DND-41 (cell line): ENCODE results near the gene LGR4.

Experiments
- ATAC-seq: fragments of 200-7000 bp; cut with Tn5 transposase; 3 replicates; pipeline ENCODE4 v1.9.1; 2021; ENCODE audit warnings: low read depth; ENCODE audit not compliant: insufficient read depth
- DNase-seq: peaks from one replicate; pipeline ENCODE4 v3.0.0-alpha.2; 2020
- H2AFZ ChIP-seq: 2 replicates; pipeline ENCODE4 v1.6.0; 2012; ENCODE audit warnings: low read depth, low read length
- H3K27ac ChIP-seq: 2 replicates; pipeline ENCODE4 v1.5.1; 2012; ENCODE audit warnings: low read length, inconsistent platforms
- H3K27me3 ChIP-seq: fragments of 200-600 bp; sonication (generic); 2 replicates; pipeline ENCODE4 v1.6.0; 2012; ENCODE audit warnings: low read length, mild to moderate bottlenecking, inconsistent platforms; ENCODE audit not compliant: insufficient read depth, poor library complexity
- H3K36me3 ChIP-seq: 2 replicates; pipeline ENCODE4 v1.5.1; 2012; ENCODE audit warnings: low read length, inconsistent platforms; ENCODE audit not compliant: insufficient read depth
- H3K4me1 ChIP-seq: 2 replicates; pipeline ENCODE4 v1.5.1; 2012; ENCODE audit warnings: mild to moderate bottlenecking, low read length; ENCODE audit not compliant: insufficient read depth
- H3K4me2 ChIP-seq: 2 replicates; pipeline ENCODE4 v1.6.0; 2012; ENCODE audit warnings: mild to moderate bottlenecking, moderate library complexity, low read length, inconsistent platforms; ENCODE audit not compliant: insufficient read depth
- H3K4me3 ChIP-seq, 2 experiments: fragments of 200-600 bp in 1 of 2; shearing (Covaris generic) in 1 of 2; 2 replicates each; pipeline ENCODE4 v1.5.1; 2012 to 2016; ENCODE audit warnings: inconsistent platforms in 2 of 2, low read length in 2 of 2, mild to moderate bottlenecking in 2 of 2, low read depth in 1 of 2, moderate library complexity in 1 of 2
- H3K79me2 ChIP-seq: 2 replicates; pipeline ENCODE4 v1.6.0; 2012; ENCODE audit warnings: low read length, inconsistent platforms; ENCODE audit not compliant: insufficient read depth
- H3K9ac ChIP-seq: 2 replicates; pipeline ENCODE4 v1.6.0; 2012; ENCODE audit warnings: low read depth, mild to moderate bottlenecking, inconsistent platforms, low read length, moderate library complexity
- H3K9me3 ChIP-seq: 2 replicates; pipeline ENCODE4 v1.5.1; 2012; ENCODE audit warnings: low read length, moderate library complexity, mild to moderate bottlenecking, inconsistent platforms; ENCODE audit not compliant: insufficient read depth, severe bottlenecking
- H4K20me1 ChIP-seq: 2 replicates; pipeline ENCODE4 v1.6.0; 2012; ENCODE audit warnings: low read length; ENCODE audit not compliant: insufficient read depth
- EZH2 ChIP-seq: IDR thresholded peaks from 3 replicates; pipeline ENCODE4 v1.6.1; 2012; ENCODE audit warnings: borderline replicate concordance, low read depth, mild to moderate bottlenecking, moderate library complexity, low read length, inconsistent platforms; ENCODE audit not compliant: severe bottlenecking
- TF ChIP-seq, protein P1 (sequence below): IDR thresholded peaks from 2 replicates; pipeline ENCODE4 v1.5.1; 2012; ENCODE audit warnings: borderline replicate concordance, low read length, moderate library complexity, mild to moderate bottlenecking; ENCODE audit not compliant: poor library complexity, severe bottlenecking; ENCODE audit errors: extremely low read depth

Gene LGR4

DNA sequence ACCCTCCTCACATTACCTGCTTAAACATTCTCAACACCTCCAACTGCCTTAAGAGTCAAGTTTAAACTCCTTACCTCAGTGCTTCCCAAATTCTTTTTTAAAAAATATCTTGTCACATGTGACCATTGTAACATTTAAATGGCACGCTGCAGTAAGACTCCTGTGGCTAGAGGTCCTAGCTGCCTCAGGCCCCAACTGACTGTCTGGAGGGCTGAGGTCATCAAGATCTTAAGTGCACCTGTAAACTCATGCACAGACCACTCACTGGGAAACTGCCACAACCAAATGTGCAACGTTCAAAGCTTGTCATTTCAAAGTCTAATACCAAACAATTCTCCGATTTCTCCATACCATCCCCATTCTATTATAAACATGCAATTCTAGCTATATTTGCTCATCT is 93.1 kb downstream of the LGR4 start:
- Histone ChIP-seq H2AFZ (no peak overlapping the region), H3K9me3 (no peaks in the 10 kb centered on the region), H4K20me1 (no peaks in the 10 kb centered on the region; the same call in 1 of the 2 replicates), H3K4me1 (no peaks in the 10 kb centered on the region), H3K4me3 (no peak overlapping the region), H3K36me3 (no peaks in the 10 kb centered on the region), H3K27me3 (no peaks in the 10 kb centered on the region), H3K79me2 (no peaks in the 10 kb centered on the region), H3K4me2 (no peak overlapping the region), H3K27ac (no peak overlapping the region), H3K9ac (no peak overlapping the region)
- DNase-seq (no peak), ATAC-seq (no peak)
- no peak for TF ChIP-seq EZH2
- TF ChIP-seq, protein P1, sequence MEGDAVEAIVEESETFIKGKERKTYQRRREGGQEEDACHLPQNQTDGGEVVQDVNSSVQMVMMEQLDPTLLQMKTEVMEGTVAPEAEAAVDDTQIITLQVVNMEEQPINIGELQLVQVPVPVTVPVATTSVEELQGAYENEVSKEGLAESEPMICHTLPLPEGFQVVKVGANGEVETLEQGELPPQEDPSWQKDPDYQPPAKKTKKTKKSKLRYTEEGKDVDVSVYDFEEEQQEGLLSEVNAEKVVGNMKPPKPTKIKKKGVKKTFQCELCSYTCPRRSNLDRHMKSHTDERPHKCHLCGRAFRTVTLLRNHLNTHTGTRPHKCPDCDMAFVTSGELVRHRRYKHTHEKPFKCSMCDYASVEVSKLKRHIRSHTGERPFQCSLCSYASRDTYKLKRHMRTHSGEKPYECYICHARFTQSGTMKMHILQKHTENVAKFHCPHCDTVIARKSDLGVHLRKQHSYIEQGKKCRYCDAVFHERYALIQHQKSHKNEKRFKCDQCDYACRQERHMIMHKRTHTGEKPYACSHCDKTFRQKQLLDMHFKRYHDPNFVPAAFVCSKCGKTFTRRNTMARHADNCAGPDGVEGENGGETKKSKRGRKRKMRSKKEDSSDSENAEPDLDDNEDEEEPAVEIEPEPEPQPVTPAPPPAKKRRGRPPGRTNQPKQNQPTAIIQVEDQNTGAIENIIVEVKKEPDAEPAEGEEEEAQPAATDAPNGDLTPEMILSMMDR: no peak

GRCh38 chr11:27375370-27375769 is 97.2 kb downstream of the LGR4 start:
- no peak overlapping the region for H3K27ac ChIP-seq
- no peak overlapping the region for H3K4me2 ChIP-seq
- H3K9ac ChIP-seq: no peak overlapping the region
- H3K36me3 ChIP-seq: no peaks in the 10 kb centered on the region
- no peaks in the 10 kb centered on the region for H4K20me1 ChIP-seq
- ATAC-seq: no peak
- H2AFZ ChIP-seq: no peak overlapping the region
- no peaks in the 10 kb centered on the region for H3K27me3 ChIP-seq
- H3K79me2 ChIP-seq: no peaks in the 10 kb centered on the region
- H3K4me3 ChIP-seq: no peak overlapping the region
- H3K9me3 ChIP-seq: no peaks in the 10 kb centered on the region
- DNase-seq: no peak
- no peaks in the 10 kb centered on the region for H3K4me1 ChIP-seq
- no peak for TF ChIP-seq EZH2
- TF ChIP-seq, protein P1: no peak

DNA sequence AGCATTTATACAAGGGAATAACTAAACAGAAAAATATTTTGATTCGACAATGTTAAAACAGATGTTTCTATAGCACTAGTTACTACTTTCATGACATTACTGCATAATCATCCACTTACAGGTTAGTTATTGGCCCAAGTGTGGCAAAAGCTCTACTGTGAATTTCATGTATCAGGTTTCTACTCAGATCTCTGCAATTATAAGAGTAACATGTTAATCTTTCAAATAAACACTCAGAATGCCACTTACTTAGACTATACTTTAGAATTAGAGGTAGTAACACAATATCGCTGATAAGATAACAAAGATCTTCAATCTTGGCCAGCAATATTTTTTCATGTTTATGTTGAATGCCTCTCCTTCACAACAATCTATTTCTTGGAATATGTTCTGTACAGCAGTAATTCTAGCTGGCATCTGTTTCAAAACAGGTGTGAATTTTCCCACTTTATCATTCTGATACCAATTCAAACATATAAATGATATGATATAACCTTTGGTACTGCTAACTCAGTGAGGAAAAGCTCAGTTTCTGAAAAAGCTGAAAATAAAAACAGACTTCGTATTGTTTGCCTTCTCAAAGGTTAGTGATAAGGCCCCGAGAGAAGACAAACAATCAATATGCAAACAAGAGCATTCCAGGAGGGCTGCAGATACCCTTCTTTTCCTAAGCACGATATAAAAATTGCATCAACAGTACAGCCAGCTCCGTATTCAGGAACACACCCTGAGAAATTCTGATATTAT is 98.6 kb downstream of the LGR4 start:
- Histone ChIP-seq H3K36me3 (no peaks in the 10 kb centered on the region), H3K4me3 (no peak overlapping the region), H4K20me1 (no peaks in the 10 kb centered on the region), H3K27me3 (no peaks in the 10 kb centered on the region), H3K4me2 (no peak overlapping the region), H3K4me1 (no peaks in the 10 kb centered on the region), H2AFZ (no peak overlapping the region), H3K79me2 (no peaks in the 10 kb centered on the region), H3K9ac (no peak overlapping the region), H3K9me3 (no peaks in the 10 kb centered on the region), H3K27ac (no peak overlapping the region)
- no peak for ATAC-seq
- no peak for DNase-seq
- TF ChIP-seq, protein P1: no peak
- no peak for TF ChIP-seq EZH2
